CD4-positive, alpha-beta T cell treated with Interleukin-2 at 100 ng/mL for 4 hours (primary cell): ENCODE measurements around the gene DPP6.

ENCODE experiments used
- DNase-seq: peaks from one replicate; pipeline ENCODE4 v3.0.0-alpha.2; 2020; ENCODE audit warnings: low spot score

DPP6 gene

GRCh38 chr7:154827007-154827406 is 774.8 kb downstream of the DPP6 start:
- no peak for DNase-seq

GRCh38 chr7:154832557-154833138 is 780.5 kb downstream of the DPP6 start:
- no peak for DNase-seq

- DNase-seq = no peak
These were observed 783.8 kb downstream of the DPP6 start for GRCh38 chr7:154836021-154836448.

- no peak for DNase-seq
These were observed 784.9 kb downstream of the DPP6 start for GRCh38 chr7:154837087-154837486.

GRCh38 chr7:154837622-154838021 is 785.4 kb downstream of the DPP6 start:
- DNase-seq = no peak

- DNase-seq = no peak
These were observed 787.9 kb downstream of the DPP6 start for GRCh38 chr7:154840086-154840485.

GRCh38 chr7:154841731-154842331 is 789.6 kb downstream of the DPP6 start:
- DNase-seq = no peak

GRCh38 chr7:154842591-154842990 is 790.4 kb downstream of the DPP6 start:
- no peak for DNase-seq

GRCh38 chr7:154843670-154844237 is 791.6 kb downstream of the DPP6 start:
- DNase-seq = no peak

GRCh38 chr7:154844499-154844898 is 792.3 kb downstream of the DPP6 start:
- DNase-seq = no peak

- DNase-seq = no peak
These were observed 792.8 kb downstream of the DPP6 start for GRCh38 chr7:154844955-154845354.

- DNase-seq = no peak
These were observed 796.3 kb downstream of the DPP6 start for GRCh38 chr7:154848464-154848863.

- DNase-seq = no peak
These were observed 800.0 kb downstream of the DPP6 start for GRCh38 chr7:154852205-154852604.

GRCh38 chr7:154853063-154853726 is 801.0 kb downstream of the DPP6 start:
- DNase-seq = no peak

GRCh38 chr7:154853727-154854095 is 801.5 kb downstream of the DPP6 start:
- DNase-seq = no peak

GRCh38 chr7:154854836-154855235 is 802.6 kb downstream of the DPP6 start:
- DNase-seq = no peak

GRCh38 chr7:154855366-154855765 is 803.2 kb downstream of the DPP6 start:
- no peak for DNase-seq

- DNase-seq = no peak
These were observed 804.5 kb downstream of the DPP6 start for GRCh38 chr7:154856733-154857132.

- no peak for DNase-seq
These were observed 805.0 kb downstream of the DPP6 start for GRCh38 chr7:154857240-154857639.

GRCh38 chr7:154857728-154858681 is 805.8 kb downstream of the DPP6 start:
- DNase-seq = no peak

GRCh38 chr7:154858836-154859537 is 806.8 kb downstream of the DPP6 start:
- no peak for DNase-seq
